ENCODE measurements around the gene STRN3.
"Not testable (repeated sequence)": the region's sequence is repeated elsewhere in the genome, so short reads cannot be mapped to it uniquely, and the experiment has no call there.

The STRN3 gene

DNA sequence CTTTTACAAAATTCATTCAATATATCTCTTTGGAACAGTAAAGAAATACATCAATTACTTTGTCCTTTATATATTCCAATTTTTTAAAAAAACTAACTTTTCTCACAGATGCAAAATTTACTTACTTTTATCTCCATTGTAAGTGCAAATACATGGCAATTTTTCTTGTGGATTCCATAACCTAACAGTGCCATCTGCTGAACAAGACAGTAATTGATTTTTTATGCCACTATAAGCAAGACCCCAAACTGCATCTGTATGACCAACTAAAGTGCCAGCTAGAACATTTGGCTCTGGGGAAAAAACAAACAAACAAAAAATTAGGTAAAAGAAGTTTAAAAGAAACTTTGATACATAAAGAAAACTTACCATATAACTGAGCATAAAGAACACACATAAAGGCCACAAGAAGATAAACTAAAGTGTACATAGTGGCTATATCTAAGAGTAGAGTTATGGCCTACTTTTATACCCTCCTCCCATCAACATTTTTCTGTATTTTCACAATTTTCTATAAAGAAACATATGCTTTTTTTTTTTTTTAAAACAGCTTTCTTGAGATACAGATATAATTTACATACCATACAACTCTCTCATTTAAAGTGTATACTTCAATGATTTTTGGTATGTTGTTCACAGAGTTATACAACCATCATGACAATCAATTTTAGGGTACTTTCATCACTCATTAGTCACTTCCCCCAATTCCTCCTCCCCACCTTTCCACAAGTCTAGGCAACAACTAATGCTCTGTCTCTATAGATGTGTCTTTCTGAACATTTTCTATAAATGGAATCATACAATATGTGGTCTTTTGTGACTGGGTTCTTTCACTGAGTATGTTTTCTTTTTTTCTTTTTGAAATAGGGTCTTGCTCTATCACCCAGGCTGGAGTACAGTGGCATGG lies 119.2 kb downstream of the STRN3 start:
- TF ChIP-seq ZNF274 (IDR thresholded peaks at IDR 0.05; ENCODE audit: low read depth, low read length) = no peak
- H3K4me3 ChIP-seq (ENCODE audit: low read length) = no peak overlapping the region

DNA sequence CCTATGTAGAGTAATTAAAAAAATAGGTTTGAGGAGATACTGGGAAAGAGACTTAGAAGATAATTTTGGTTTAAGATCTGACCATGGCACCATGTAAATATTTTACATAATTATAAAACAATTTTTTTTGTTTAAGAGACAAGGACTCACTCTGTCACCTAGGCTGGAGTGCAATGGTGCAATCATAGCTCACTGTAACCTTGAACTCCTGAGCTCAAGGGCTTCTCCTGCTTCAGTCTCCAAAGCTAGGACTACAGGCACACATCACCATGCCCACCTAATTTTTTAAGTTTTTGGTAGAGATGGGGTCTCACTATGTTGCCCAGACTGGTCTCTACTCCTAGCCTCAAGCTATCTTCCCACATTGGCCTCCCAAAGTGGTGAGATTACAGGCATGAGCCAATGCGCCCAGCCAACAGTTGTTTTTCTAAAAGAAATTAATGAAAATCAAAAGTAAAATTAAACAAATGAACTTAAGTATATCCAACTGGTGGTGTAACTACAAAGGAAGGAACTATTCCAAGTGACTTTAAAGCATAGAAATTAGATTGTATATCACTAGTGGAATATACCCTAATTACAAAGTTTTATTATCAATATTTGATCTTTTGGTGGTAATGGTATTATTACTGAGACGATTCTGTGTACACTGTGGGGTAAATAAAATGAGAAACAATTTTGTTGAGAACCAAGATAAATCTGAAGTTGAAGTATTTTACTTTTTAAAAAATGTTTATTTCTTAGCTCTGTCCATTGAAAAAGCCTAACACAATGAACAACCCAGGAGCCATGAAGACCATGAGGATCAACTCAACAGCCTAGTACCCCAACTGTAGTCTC lies 122.7 kb downstream of the STRN3 start:
- no peak overlapping the region for H3K4me3 ChIP-seq (ENCODE audit: low read length)
- TF ChIP-seq ZNF274 (IDR thresholded peaks at IDR 0.05; ENCODE audit: low read depth, low read length) = no peak

DNA sequence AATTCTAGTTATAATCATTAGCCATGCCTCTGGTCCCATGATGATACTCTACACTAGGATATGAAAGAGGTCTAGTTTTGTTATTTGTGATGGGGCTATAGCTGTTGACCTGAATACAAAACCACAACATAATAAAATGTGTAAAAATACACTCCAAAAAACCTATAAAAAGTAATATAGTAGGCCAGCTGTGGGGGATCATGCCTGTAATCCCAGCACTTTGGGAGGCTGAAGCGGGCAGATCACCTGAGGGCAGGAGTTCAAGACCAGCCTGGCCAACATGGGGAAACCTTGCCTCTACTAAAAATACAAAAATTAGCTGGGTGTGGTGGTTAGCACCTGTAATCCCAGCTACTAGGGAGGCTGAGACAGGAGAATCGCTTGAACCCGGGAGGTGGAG lies 129.1 kb downstream of the STRN3 start:
- H3K4me3 ChIP-seq (ENCODE audit: low read length) = not testable (repeated sequence)

DNA sequence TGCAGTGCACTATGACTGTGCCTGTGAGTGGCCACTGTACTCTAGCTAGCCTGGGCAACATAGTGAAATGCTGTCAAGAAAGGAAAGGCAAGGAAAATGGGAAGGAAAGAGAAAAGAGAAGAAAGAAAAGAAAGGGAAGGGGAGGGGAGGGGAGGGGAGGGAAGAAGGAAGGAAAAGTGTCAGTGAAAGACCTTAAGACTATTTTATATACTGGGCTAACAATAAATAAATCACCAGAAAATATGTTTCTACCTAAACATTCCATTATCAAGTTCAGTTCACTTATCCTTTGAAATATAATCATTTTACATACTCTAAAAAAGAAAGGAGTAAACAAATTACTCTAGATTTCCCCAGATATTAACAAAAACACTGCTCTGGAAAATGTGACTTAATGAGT lies 129.7 kb downstream of the STRN3 start:
- H3K4me3 ChIP-seq (ENCODE audit: low read length) = no peak overlapping the region
- TF ChIP-seq ZNF274 (IDR thresholded peaks at IDR 0.05; ENCODE audit: low read depth, low read length) = no peak

DNA sequence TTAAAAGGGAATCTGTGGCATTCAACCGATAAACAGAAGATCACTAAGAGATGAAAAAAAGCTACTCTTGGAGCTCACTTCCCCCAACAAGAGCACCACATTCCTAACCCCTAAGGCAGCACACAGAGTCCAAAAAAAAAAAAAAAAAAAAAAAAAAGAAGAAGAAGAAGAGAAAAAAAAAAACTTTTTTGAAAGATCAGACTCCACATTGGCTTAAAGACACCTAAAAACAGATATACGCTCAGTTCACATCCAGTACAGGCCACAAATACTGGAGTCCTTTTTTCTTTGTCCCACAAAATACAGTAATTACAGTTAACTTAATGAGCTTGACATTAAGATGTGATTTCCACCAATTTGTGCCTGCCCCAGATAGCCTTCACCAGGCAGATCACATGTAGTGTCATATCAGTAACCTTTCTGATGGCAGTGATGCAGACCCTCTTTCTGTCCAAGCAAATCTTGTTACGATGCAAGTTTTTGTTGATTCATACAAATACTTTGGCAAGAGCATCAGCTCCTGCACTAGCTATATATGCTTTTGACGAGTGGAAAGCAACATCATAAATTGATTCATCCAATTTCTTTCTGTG lies 131.2 kb downstream of the STRN3 start:
- TF ChIP-seq ZNF274 (IDR thresholded peaks at IDR 0.05; ENCODE audit: low read depth, low read length) = no peak
- H3K4me3 ChIP-seq (ENCODE audit: low read length) = no peak overlapping the region

- no peak for TF ChIP-seq ZNF274 (IDR thresholded peaks at IDR 0.05; ENCODE audit: low read depth, low read length)
- no peak overlapping the region for H3K4me3 ChIP-seq (ENCODE audit: low read length)
These were observed 132.4 kb downstream of the STRN3 start for GRCh38 chr14:30893819-30894218.

DNA sequence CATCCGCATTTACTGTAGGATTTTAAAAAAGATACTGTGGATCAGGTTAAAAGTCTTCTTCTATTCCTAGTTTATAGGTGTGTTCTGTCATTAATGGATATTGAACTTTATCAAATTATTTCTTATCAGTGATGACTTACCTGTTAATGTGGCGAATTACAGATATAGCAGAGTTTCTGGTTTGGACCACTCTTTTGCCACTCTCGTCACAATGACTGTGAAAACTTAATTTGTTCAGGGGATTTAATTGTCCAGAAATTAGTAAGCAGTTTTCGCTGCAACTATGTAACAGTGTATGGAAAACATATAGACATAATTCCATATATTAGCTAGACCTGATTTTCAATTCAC lies 137.0 kb downstream of the STRN3 start:
- H3K4me3 ChIP-seq (ENCODE audit: low read length) = no peak overlapping the region
- no peak for TF ChIP-seq ZNF274 (IDR thresholded peaks at IDR 0.05; ENCODE audit: low read depth, low read length)

DNA sequence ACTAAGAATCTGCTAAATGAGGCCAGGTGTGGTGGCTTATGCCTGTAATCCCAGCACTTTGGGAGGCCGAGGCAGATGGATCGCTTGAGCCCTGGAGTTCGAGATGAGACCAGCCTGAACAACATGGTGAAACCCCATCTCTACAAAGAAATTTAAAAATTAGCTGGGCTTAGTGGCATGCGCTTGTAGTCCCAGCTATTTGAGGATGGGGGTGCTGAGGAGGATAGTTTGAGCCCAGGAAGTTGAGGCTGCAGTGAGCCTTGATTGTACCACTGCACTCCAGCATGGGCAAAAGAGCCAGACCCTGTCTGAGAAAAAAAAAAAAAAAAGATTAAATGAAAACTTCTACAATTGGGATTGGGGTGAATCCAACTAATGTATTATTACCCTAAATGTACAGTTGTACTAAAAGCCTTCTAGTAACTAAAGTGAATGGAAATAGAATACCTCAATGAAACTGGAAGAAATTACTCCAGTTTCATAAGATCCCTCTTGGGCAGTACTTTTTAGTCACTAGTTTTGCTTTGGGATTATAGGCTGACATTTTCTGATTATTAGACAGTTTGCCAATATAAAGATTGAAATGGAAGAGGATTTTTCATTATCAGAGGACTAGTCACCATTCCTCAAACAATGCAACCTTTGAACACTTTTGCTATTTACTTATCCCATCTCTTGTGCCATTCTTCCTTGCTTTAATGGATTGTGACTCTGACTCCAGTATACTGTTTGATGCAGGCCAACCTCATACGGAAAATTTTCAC lies 137.5 kb downstream of the STRN3 start:
- TF ChIP-seq ZNF274 (IDR thresholded peaks at IDR 0.05; ENCODE audit: low read depth, low read length) = no peak
- H3K4me3 ChIP-seq (ENCODE audit: low read length) = no peak overlapping the region

- TF ChIP-seq ZNF274 (IDR thresholded peaks at IDR 0.05; ENCODE audit: low read depth, low read length) = no peak
- no peak overlapping the region for H3K4me3 ChIP-seq (ENCODE audit: low read length)
These were observed 140.1 kb downstream of the STRN3 start for GRCh38 chr14:30885840-30886740.

DNA sequence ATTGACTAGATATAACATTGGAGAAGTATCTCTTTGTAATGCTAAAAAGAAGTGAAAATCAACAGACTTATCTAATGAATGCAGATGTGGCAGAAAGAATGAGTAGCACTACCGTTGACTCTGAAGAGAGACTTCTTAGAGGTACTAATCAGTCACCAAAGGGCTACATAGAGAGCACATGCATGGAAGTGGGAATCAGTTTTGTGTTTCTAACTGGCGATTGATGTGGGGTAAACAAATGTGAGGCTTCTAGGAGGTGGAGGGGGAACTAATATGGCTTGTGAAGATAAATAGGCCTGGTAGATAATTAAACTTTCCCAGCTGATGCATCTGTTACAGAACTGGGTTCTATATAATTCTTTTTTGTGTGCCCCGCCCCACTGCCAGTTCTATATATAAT lies 141.3 kb downstream of the STRN3 start:
- H3K4me3 ChIP-seq (ENCODE audit: low read length) = no peak overlapping the region
- TF ChIP-seq ZNF274 (IDR thresholded peaks at IDR 0.05; ENCODE audit: low read depth, low read length) = no peak

DNA sequence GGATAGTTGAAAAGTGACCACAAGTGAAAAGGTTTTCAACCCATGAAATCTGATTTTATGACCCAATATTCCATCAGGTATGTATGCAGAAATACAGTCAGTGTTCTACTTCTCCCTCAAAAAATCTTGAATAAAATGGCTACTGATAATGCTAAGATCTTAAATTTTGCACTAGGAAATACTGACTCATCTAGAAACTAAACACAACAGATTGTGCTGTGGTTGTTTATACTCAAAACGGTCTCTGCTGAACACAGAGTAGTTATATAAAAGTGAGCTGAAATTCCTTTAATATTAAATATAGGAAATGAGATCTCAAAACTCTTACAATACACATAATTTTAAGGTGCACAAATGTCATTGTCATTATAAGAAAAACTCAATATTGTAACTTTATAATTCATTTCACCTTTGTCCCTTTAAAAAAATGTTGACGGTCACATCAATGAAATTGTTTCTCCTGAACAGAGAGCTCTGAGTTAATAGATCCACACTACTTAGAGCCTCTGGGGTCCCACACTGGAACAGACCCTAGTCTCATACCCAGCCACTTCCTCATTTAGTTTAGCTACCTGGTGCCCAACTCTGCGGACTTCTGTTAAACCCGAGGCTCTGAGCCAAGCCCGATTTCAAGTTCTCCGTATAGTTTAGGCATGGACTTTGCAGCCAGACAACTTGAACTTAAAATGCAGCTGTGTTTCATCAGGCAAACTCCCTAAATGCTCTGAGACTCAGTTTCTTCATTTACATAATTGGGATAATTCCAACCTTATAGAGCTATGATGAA lies 142.5 kb downstream of the STRN3 start:
- no peak for TF ChIP-seq ZNF274 (IDR thresholded peaks at IDR 0.05; ENCODE audit: low read depth, low read length)
- H3K4me3 ChIP-seq (ENCODE audit: low read length) = no peak overlapping the region

DNA sequence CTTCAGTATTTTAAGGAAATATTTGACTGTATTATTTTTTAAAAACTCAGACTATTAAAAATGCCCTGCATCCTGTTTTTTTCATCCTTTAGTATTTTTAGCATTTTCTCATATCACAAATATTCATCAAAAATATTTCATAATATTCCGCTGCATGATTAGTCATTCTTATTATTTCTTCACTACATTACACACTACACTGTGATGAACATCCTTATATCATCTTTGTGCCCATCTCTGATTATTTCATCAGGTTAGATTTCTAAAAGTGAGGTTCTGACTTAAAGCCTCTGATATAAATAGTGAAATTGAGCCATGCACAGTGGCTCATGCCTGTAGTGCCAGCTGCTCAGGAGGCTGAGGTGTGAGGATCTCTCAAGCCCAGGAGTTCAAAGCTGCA lies 143.7 kb downstream of the STRN3 start:
- TF ChIP-seq ZNF274 (IDR thresholded peaks at IDR 0.05; ENCODE audit: low read depth, low read length) = no peak
- H3K4me3 ChIP-seq (ENCODE audit: low read length) = no peak overlapping the region

All from GM08714 (cell line).